KMS-11 (cell line): ENCODE measurements around the gene ATCAY.

ENCODE experiments used
- H2AFZ ChIP-seq: fragments of 200-600 bp; sonication (generic); 2 replicates; pipeline ENCODE4 v1.6.1; 2016; ENCODE audit warnings: antibody characterized with exemption, mixed run types, low read depth
- H3K27ac ChIP-seq: fragments of 200-600 bp; sonication (generic); 2 replicates; pipeline ENCODE4 v1.6.1; 2016; ENCODE audit warnings: mild to moderate bottlenecking, mixed run types
- H3K27me3 ChIP-seq: fragments of 200-600 bp; sonication (generic); 2 replicates; pipeline ENCODE4 v1.6.1; 2017; ENCODE audit warnings: mild to moderate bottlenecking, low read depth, mixed run types, moderate library complexity; ENCODE audit not compliant: insufficient read depth
- H3K36me3 ChIP-seq: fragments of 200-600 bp; sonication (generic); 2 replicates; pipeline ENCODE4 v1.6.1; 2017; ENCODE audit warnings: mild to moderate bottlenecking, mixed run types; ENCODE audit not compliant: insufficient read depth
- H3K4me1 ChIP-seq: fragments of 200-600 bp; sonication (generic); 2 replicates; pipeline ENCODE4 v1.6.1; 2016; ENCODE audit warnings: mild to moderate bottlenecking, low read depth, mixed run types; ENCODE audit not compliant: poor library complexity, severe bottlenecking
- H3K4me2 ChIP-seq: fragments of 200-600 bp; sonication (generic); 2 replicates; pipeline ENCODE4 v1.7.0; 2016; ENCODE audit warnings: mild to moderate bottlenecking, mixed run types
- H3K4me3 ChIP-seq: fragments of 200-600 bp; sonication (generic); IDR thresholded peaks from 2 replicates; pipeline ENCODE4 v1.6.1; 2017; ENCODE audit warnings: low read depth, low read length, mixed read lengths; ENCODE audit not compliant: insufficient read depth
- H3K79me2 ChIP-seq: fragments of 200-600 bp; sonication (generic); 2 replicates; pipeline ENCODE4 v1.6.1; 2016; ENCODE audit warnings: low read depth, mixed run types; ENCODE audit not compliant: insufficient read depth
- H3K9ac ChIP-seq: fragments of 200-600 bp; sonication (generic); 2 replicates; pipeline ENCODE4 v1.6.1; 2016; ENCODE audit warnings: mild to moderate bottlenecking, mixed run types
- H4K20me1 ChIP-seq: fragments of 200-600 bp; sonication (generic); 2 replicates; pipeline ENCODE4 v1.6.1; 2016; ENCODE audit warnings: mild to moderate bottlenecking, mixed run types; ENCODE audit not compliant: insufficient read depth
- CTCF ChIP-seq: fragments of 200-600 bp; sonication (generic); conservative IDR thresholded peaks from 2 replicates; pipeline ENCODE4 v1.6.1; 2017; ENCODE audit warnings: low read depth, mild to moderate bottlenecking, antibody characterized with exemption, low read length, moderate library complexity, mixed read lengths

Gene ATCAY

GRCh38 chr19:3863648-3864047, 16.8 kb upstream of the ATCAY start:
- no peak overlapping the region for H3K4me2 ChIP-seq
- H3K4me1 ChIP-seq: no peaks in the 10 kb centered on the region
- no peak overlapping the region for H3K9ac ChIP-seq
- H3K36me3 ChIP-seq: no peaks in the 10 kb centered on the region
- no peaks in the 10 kb centered on the region for H4K20me1 ChIP-seq
- peaks cover 96% of the 10 kb centered on the region for H3K27me3 ChIP-seq
- TF ChIP-seq CTCF: no peak
- no peaks in the 10 kb centered on the region for H3K79me2 ChIP-seq
- H3K4me3 ChIP-seq: no peak overlapping the region
- H2AFZ ChIP-seq: no peak overlapping the region
- no peak overlapping the region for H3K27ac ChIP-seq

GRCh38 chr19:3866910-3867638, 13.4 kb upstream of the ATCAY start:
- peaks cover 87% of the 10 kb centered on the region for H3K27me3 ChIP-seq
- no peaks in the 10 kb centered on the region for H3K36me3 ChIP-seq
- no peak overlapping the region for H2AFZ ChIP-seq
- no peaks in the 10 kb centered on the region for H4K20me1 ChIP-seq
- H3K27ac ChIP-seq: no peak overlapping the region
- H3K4me2 ChIP-seq: no peak overlapping the region
- H3K79me2 ChIP-seq: no peaks in the 10 kb centered on the region
- no peak overlapping the region for H3K4me3 ChIP-seq
- H3K4me1 ChIP-seq: no peaks in the 10 kb centered on the region
- no peak for TF ChIP-seq CTCF
- no peak overlapping the region for H3K9ac ChIP-seq

- H3K79me2 ChIP-seq: no peaks in the 10 kb centered on the region
- no peak overlapping the region for H3K9ac ChIP-seq
- H4K20me1 ChIP-seq: no peaks in the 10 kb centered on the region
- no peak overlapping the region for H3K27ac ChIP-seq
- no peak overlapping the region for H3K4me2 ChIP-seq
- H3K27me3 ChIP-seq: peaks cover 87% of the 10 kb centered on the region
- H3K4me1 ChIP-seq: no peaks in the 10 kb centered on the region
- TF ChIP-seq CTCF: no peak
- H3K4me3 ChIP-seq: no peak overlapping the region
- no peaks in the 10 kb centered on the region for H3K36me3 ChIP-seq
- H2AFZ ChIP-seq: no peak overlapping the region
Observed at GRCh38 chr19:3867971-3868769, 12.3 kb upstream of the ATCAY start.

- TF ChIP-seq CTCF: no peak
- H3K4me3 ChIP-seq: no peak within 1 kb of the TSS
Observed at GRCh38 chr19:3868770-3869456, 11.6 kb upstream of the ATCAY start, which contains the start of gene ZFR2. Gene ZFR2, minus strand, starts transcription at chr19:3869038. Its CDS starts 21 bp downstream, at chr19:3869017.

More at GRCh38 chr19:3868770-3869456, 11.6 kb upstream of the ATCAY start, which contains the start of gene ZFR2:
- Histone ChIP-seq H3K4me1 (no peaks in the 10 kb centered on the region), H4K20me1 (no peaks in the 10 kb centered on the region), H3K27ac (no peak within 1 kb of the TSS), H3K36me3 (no peaks in the 10 kb centered on the region), H3K4me2 (no peak within 1 kb of the TSS), H3K79me2 (no peaks in the 10 kb centered on the region), H2AFZ (no peak within 1 kb of the TSS), H3K9ac (no peak within 1 kb of the TSS), H3K27me3 (peaks cover 87% of the 10 kb centered on the region)
